Activated effector memory CD4-positive, alpha-beta T cell treated with anti-CD3 and anti-CD28 coated beads, Interleukin-2, amount 50 U/mL, for 16 hours (primary cell): ENCODE data around the gene FCGR3B.
"Not testable (repeated sequence)": the region's sequence is repeated elsewhere in the genome, so short reads cannot be mapped to it uniquely, and the experiment has no call there.

Experiments
- DNase-seq: peaks from one replicate; pipeline ENCODE4 v3.0.0-alpha.2; 2020

Gene FCGR3B

DNA sequence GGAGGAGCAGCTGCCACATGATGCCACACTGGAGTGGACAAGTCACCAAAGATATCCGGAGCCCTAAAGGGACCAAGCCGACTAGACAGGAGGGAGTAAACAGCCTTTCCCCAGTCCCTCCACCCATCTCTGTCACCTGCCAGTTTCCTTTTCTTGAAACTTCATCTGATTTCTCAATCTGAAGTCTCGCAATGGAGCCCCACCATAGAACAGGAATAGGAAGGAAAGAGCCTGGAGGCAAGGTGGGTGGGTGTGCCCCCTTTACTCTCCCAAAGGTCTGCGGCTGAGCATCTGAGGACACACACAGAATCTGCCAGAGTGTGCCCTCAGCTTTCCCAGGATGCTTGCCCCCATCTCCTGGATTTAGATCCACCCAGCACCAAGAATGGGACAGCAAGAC lies at the start of gene FCGR3B:
Gene FCGR3B, minus strand, starts transcription at position 101 of the 400 bp plus-strand sequence. Its CDS starts 82 bp downstream, at position 19.
- DNase-seq, result no peak

- no peak for DNase-seq
Measured at GRCh38 chr1:161678500-161678899, 47.5 kb upstream of the FCGR3B start.

- no peak for DNase-seq
Measured at GRCh38 chr1:161676958-161677689, 46.1 kb upstream of the FCGR3B start.

GRCh38 chr1:161676441-161676840 lies 45.5 kb upstream of the FCGR3B start:
- no peak for DNase-seq

GRCh38 chr1:161674908-161675307 lies 43.9 kb upstream of the FCGR3B start:
- not testable (repeated sequence) for DNase-seq

GRCh38 chr1:161674447-161674846 lies 43.5 kb upstream of the FCGR3B start:
- DNase-seq, result not testable (repeated sequence)

DNA sequence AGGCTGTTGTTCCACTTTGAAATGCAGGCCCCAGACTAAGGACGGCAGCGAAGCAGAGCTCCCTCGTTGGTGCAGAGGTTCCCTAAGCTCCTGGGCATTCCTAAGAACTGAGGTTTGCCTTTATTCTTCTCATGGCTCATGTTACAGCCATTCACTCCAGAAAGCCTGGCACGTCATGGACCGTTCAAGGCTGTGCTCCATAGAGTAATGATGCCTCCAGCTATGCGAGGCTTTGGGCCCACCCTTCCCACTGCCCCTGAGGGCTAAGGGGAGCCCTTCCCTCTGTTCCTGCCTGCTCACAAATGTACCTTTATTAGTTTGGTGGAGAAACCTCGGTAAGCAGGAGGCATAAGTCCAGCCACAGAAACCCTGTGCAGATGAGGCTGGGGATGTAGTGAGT lies 42.5 kb upstream of the FCGR3B start:
- DNase-seq, result not testable (repeated sequence)

DNA sequence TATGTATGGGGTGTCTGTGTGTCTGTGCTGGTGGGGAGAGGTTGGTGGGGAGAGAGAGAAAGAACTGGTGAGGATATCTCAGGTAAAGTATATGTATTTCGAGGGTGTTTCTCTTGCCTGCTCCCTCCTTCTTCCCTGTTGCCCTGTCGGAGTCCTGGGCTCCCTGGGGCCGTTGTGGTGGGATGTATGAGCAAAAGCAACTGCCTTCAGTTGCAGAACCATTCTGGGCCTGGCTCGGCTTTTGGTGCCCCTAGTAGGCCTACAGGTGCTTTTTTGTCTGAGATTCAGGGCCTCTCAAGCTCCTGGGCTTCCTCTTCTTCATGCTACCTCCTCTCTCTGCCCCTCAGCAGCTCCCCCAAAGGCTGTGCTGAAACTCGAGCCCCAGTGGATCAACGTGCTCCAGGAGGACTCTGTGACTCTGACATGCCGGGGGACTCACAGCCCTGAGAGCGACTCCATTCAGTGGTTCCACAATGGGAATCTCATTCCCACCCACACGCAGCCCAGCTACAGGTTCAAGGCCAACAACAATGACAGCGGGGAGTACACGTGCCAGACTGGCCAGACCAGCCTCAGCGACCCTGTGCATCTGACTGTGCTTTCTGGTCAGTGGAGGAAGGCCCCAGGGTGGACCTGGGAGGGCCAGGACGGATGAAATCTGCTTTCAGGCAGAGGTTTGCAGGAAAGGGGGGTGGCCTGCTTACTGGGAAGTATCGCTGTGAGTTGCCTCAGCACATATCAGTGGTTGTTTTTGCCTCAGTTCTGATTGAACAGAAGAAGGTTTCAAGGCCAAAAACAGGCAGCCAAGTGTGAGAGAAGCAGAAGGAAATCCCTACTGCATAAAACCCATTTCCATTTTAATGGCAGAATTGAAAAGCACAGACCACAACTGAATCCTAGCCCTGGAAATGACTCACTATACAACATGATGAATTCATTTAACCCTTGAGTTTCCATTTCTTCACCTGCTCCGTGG lies 40.4 kb upstream of the FCGR3B start:
- not testable (repeated sequence) for DNase-seq

- DNase-seq, result not testable (repeated sequence)
Measured at GRCh38 chr1:161664689-161665088, 33.7 kb upstream of the FCGR3B start.

GRCh38 chr1:161663569-161663968 lies 32.6 kb upstream of the FCGR3B start:
- DNase-seq, result not testable (repeated sequence)

DNA sequence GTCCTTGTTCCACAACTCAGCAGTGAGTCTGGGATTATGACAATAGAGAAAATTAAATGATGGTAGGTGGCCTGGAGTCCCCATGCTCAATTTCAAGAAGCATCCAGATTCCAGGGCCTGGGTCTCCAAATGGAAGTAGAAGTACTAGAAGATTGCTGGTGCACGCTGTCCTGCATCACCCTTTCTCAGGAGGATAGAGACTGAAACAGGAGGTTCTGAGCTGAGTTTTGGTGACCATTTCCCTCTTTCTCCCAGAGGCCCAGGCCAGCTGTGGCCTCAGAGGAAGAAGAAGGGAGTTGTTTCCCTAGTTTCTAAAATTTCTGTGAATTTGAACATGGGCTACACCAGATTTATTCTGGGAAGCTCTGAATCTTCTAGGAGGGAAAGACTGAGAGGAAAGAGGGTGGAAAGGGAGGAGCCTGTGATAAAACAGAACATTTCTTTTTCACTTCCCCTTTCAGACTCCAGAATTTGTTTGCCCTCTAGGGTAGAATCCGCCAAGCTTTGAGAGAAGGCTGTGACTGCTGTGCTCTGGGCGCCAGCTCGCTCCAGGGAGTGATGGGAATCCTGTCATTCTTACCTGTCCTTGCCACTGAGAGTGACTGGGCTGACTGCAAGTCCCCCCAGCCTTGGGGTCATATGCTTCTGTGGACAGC lies 31.8 kb upstream of the FCGR3B start, which contains the start of gene FCGR2B:
Gene FCGR2B, plus strand, starts transcription at position 460 of the 656 bp plus-strand sequence. Its CDS starts 99 bp downstream, at position 559.
- not testable (repeated sequence) for DNase-seq

GRCh38 chr1:161661660-161662311 lies 30.8 kb upstream of the FCGR3B start:
- DNase-seq, result not testable (repeated sequence)

DNA sequence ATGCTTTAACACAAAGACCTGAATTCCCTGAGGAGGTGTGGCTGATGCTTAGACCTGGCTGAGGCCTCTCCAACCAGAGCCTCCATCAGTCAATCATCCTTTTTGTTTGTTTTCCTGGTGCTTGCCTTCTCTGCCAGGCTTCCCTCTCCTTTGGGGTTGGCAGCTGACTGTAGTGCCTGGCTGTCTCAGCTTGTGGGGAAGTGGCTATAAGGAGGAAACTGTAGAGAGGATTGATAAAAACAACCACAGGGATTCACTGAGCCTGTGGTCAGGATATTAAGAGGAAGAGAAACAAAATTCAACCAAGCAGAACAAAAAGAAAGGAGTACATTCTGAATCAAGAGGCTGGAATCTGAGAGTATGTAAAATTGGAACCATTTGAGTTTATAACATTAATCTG lies 27.5 kb upstream of the FCGR3B start:
- DNase-seq, result not testable (repeated sequence)

- not testable (repeated sequence) for DNase-seq
Measured at GRCh38 chr1:161653971-161654370, 23.0 kb upstream of the FCGR3B start.

- not testable (repeated sequence) for DNase-seq
Measured at GRCh38 chr1:161653541-161653940, 22.6 kb upstream of the FCGR3B start.

DNA sequence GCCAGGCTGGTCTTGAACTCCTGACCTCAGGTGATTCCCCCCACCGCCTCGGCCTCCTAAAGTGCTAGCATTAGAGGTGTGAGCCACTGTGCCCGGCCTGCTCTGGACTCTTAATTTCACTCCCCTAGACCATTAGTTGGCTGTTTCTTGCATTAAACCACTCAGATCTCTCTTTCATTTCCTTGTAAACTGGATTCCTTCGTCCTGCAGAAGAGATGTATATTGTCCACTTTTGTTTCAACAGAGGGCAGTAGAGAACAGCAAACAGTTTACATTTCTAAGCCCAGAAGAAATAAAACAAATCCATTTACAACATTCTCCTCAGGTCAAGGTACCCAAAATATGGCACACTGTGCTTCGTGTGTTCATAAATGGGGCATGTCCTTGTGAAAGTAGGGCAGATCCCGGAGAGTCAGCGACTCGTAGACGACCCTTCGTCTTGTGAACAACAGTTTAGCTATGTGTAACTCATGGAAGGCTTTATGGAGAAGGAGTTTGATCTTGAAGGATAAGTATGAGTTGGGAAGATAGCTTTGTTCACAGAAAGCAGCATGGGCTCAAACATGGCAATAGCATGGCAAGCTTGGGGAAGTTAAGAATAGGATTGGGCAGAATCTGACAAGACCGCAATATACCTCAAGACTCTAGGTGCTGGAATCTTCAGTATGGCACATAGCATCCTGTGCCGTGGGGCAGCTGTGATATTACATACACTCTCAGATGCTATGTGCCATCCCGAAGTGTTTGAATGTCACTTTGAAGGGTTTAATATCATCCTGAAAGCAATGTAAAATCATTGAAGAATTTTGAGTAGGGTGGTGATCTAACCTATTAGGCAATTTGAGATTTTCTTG lies 16.8 kb upstream of the FCGR3B start:
- DNase-seq, result not testable (repeated sequence)

GRCh38 chr1:161644855-161645254 lies 13.9 kb upstream of the FCGR3B start:
- DNase-seq, result not testable (repeated sequence)

- not testable (repeated sequence) for DNase-seq
Measured at GRCh38 chr1:161643481-161644208, 12.7 kb upstream of the FCGR3B start.

DNA sequence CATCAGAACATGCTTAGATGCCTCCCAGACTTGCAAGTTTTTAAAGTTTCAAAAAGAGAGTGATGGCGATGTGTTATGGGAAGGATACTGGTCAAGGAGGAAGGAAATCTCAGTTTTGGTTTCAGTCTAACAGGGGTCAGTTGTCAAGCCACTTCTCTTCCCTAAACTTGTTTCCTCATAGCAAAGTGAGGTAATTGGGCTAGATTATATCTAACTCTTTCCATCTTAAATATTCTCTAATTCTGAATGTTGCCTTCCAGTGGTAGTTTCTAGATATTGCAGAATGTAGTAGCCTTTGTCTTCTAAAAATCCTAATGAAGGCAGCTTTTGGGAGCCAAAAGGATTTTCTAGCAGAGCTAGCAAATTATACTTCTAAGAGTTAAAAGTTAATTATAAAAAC lies 11.7 kb upstream of the FCGR3B start:
- not testable (repeated sequence) for DNase-seq

GRCh38 chr1:161639203-161639602 lies 8.2 kb upstream of the FCGR3B start:
- DNase-seq, result not testable (repeated sequence)
